Neural cell (in vitro differentiated cells): Measurements from ENCODE around the gene CHRD.

ENCODE experiments used
- EP300 ChIP-seq: fragments of 450-650 bp; conservative IDR thresholded peaks from 2 replicates; pipeline ENCODE4 v1.6.1; 2014; ENCODE audit warnings: antibody characterized with exemption, mild to moderate bottlenecking, moderate library complexity; ENCODE audit not compliant: poor library complexity, severe bottlenecking
- EZH2 ChIP-seq: fragments of 200-600, 300-800 bp; shearing (Covaris generic), sonication (generic); IDR thresholded peaks from 2 replicates; pipeline ENCODE4 v1.6.1; 2014; ENCODE audit warnings: antibody characterized with exemption, low read length, borderline replicate concordance, mild to moderate bottlenecking; ENCODE audit not compliant: insufficient read depth, poor library complexity, severe bottlenecking
- MXI1 ChIP-seq: fragments of 450-650 bp; conservative IDR thresholded peaks from 2 replicates; pipeline ENCODE4 v1.6.1; 2014; ENCODE audit warnings: antibody characterized with exemption, mild to moderate bottlenecking; ENCODE audit not compliant: poor library complexity, severe bottlenecking
- RAD21 ChIP-seq: fragments of 450-650 bp; conservative IDR thresholded peaks from 2 replicates; pipeline ENCODE4 v1.6.1; 2014; ENCODE audit warnings: antibody characterized with exemption, mild to moderate bottlenecking, moderate library complexity
- SMC3 ChIP-seq: fragments of 450-650 bp; conservative IDR thresholded peaks from 2 replicates; pipeline ENCODE4 v1.6.1; 2014; ENCODE audit warnings: antibody characterized with exemption, mild to moderate bottlenecking, moderate library complexity; ENCODE audit not compliant: poor library complexity
- TAF1 ChIP-seq: IDR thresholded peaks from 2 replicates; pipeline ENCODE4 v1.6.1; 2012; ENCODE audit warnings: low read depth
- TF ChIP-seq, protein P1 (sequence below): fragments of 450-650 bp; IDR thresholded peaks from 2 replicates; pipeline ENCODE4 v1.5.1; 2014; ENCODE audit warnings: antibody characterized with exemption, mild to moderate bottlenecking, moderate library complexity; ENCODE audit not compliant: poor library complexity, severe bottlenecking
- TF ChIP-seq, protein P2 (sequence below): IDR thresholded peaks from 2 replicates; pipeline ENCODE4 v1.6.1; 2012; ENCODE audit warnings: borderline replicate concordance

DNA sequence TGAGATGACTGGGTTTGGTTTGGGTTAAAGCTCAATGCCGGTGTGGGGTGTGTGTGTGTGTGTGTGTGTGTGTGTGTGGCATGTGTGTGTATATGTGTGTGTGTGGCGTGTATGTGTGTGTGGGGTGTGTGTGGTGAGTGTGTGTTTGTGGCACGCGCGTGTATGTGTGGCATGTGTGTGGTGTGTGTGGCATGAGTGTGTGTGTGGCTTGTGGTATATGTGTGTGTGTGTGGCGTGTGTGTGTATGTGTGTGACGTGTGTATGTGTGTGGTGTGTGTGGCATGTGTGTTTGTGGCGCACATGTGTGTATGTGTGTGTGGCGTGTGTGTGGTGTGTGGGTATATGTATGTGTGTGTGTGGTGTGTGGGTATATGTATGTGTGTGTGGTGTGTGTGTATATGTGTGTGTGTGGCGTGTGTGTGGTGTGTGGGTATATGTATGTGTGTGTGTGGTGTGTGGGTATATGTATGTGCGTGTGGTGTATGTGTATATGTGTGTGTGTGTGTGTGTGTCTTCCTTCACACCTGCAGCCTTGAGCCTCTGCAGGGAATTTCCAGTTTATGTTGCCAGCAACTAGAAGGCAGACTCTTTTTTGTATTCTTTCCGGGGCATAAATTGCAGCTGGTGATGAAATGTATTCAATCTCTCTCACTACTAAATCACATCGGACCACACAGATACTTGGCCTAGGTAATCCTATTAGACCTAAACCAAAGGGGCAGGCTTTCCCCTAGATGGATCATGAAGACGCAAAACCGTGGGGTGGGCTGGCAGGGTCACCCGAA lies 34.8 kb downstream of the CHRD start:
- TF ChIP-seq, protein P1, sequence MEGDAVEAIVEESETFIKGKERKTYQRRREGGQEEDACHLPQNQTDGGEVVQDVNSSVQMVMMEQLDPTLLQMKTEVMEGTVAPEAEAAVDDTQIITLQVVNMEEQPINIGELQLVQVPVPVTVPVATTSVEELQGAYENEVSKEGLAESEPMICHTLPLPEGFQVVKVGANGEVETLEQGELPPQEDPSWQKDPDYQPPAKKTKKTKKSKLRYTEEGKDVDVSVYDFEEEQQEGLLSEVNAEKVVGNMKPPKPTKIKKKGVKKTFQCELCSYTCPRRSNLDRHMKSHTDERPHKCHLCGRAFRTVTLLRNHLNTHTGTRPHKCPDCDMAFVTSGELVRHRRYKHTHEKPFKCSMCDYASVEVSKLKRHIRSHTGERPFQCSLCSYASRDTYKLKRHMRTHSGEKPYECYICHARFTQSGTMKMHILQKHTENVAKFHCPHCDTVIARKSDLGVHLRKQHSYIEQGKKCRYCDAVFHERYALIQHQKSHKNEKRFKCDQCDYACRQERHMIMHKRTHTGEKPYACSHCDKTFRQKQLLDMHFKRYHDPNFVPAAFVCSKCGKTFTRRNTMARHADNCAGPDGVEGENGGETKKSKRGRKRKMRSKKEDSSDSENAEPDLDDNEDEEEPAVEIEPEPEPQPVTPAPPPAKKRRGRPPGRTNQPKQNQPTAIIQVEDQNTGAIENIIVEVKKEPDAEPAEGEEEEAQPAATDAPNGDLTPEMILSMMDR: no peak
- no peak for TF ChIP-seq RAD21
- TF ChIP-seq MXI1: no peak
- TF ChIP-seq EP300: no peak
- TF ChIP-seq SMC3: no peak
- TF ChIP-seq EZH2: no peak
- TF ChIP-seq, protein P2, sequence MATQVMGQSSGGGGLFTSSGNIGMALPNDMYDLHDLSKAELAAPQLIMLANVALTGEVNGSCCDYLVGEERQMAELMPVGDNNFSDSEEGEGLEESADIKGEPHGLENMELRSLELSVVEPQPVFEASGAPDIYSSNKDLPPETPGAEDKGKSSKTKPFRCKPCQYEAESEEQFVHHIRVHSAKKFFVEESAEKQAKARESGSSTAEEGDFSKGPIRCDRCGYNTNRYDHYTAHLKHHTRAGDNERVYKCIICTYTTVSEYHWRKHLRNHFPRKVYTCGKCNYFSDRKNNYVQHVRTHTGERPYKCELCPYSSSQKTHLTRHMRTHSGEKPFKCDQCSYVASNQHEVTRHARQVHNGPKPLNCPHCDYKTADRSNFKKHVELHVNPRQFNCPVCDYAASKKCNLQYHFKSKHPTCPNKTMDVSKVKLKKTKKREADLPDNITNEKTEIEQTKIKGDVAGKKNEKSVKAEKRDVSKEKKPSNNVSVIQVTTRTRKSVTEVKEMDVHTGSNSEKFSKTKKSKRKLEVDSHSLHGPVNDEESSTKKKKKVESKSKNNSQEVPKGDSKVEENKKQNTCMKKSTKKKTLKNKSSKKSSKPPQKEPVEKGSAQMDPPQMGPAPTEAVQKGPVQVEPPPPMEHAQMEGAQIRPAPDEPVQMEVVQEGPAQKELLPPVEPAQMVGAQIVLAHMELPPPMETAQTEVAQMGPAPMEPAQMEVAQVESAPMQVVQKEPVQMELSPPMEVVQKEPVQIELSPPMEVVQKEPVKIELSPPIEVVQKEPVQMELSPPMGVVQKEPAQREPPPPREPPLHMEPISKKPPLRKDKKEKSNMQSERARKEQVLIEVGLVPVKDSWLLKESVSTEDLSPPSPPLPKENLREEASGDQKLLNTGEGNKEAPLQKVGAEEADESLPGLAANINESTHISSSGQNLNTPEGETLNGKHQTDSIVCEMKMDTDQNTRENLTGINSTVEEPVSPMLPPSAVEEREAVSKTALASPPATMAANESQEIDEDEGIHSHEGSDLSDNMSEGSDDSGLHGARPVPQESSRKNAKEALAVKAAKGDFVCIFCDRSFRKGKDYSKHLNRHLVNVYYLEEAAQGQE: no peak
- TF ChIP-seq TAF1: no peak
